Activated CD4-positive, alpha-beta T cell treated with anti-CD3 and anti-CD28 coated beads for 36 hours (primary cell): Measurements from ENCODE around the gene ADCYAP1R1. TPM values are rescaled to one million over a fixed set of nuclear protein-coding genes. Genes with fewer than 3 reads are reported as not detected.

ENCODE experiments used
- total RNA-seq, 2 experiments: library from RNA; stranded (reverse); gene quantifications; one replicate each; pipeline ENCODE4 v1.2.3, GENCODE V29; 2021

The ADCYAP1R1 gene
- total RNA-seq, 2 experiments from 2014 or later = not detected

Other genes starting within 250 kb of the ADCYAP1R1 start
- gene AQP1, start 140.5 kb upstream of the ADCYAP1R1 start, total RNA-seq = under 1 TPM; 0.16 to 0.25 TPM
- not detected for gene GHRHR, start 88.4 kb upstream of the ADCYAP1R1 start, total RNA-seq